Sigmoid colon (tissue), 7 donors: ENCODE results near the gene SMYD2. TPM values are rescaled to one million over a fixed set of nuclear protein-coding genes. Genes with fewer than 3 reads are reported as not detected.
A peak's percentile ranks its signal among the peaks of the same experiment; 100 is the strongest.

Experiments
- DNase-seq: peaks from one replicate; pipeline ENCODE4 v3.0.0-alpha.2; 2019
- H3K27ac ChIP-seq, 4 donors: fragments of 200-600 bp; sonication (generic); one replicate each; pipeline ENCODE4 v1.5.1; 2016 to 2019; ENCODE audit warnings: mild to moderate bottlenecking in 1 of 4
- H3K27me3 ChIP-seq, 3 donors: fragments of 200-600 bp; sonication (generic); one replicate each; pipeline ENCODE4 v1.5.1; 2019; ENCODE audit warnings: mild to moderate bottlenecking in 1 of 3
- H3K36me3 ChIP-seq, 4 donors: fragments of 200-600 bp; sonication (generic); one replicate each; pipeline ENCODE4 v1.5.1; 2016 to 2019
- H3K4me1 ChIP-seq, 4 donors: fragments of 200-600 bp; sonication (generic); one replicate each; pipeline ENCODE4 v1.5.1; 2017 to 2019
- H3K4me3 ChIP-seq, 4 donors: fragments of 200-600 bp; sonication (generic); one replicate each; pipeline ENCODE4 v1.5.1; 2017 to 2019; ENCODE audit warnings: mild to moderate bottlenecking in 2 of 4, moderate library complexity in 1 of 4
- H3K9me3 ChIP-seq, 4 donors: fragments of 200-600 bp in 3 of 4; sonication (generic) in 3 of 4; one replicate each; pipeline versions ENCODE4 v1.5.1 to v1.6.1; 2013 to 2019
- CTCF ChIP-seq, 4 experiments: fragments of 450-650 bp in 3 of 4; fragments of 200-600 bp in 1 of 4; IDR thresholded peaks; one replicate each; pipeline ENCODE4 v1.5.1; 2016 to 2019; ENCODE audit warnings: antibody characterized with exemption in 4 of 4, mild to moderate bottlenecking in 3 of 4, moderate library complexity in 2 of 4
- EP300 ChIP-seq, 4 donors: sonication (generic); formaldehyde crosslinking; IDR thresholded peaks; one replicate each; pipeline ENCODE4 v1.6.1; 2017; ENCODE audit warnings: antibody characterized with exemption in 4 of 4
- POLR2A ChIP-seq, 2 donors: fragments of 450-650 bp; IDR thresholded peaks; one replicate each; pipeline ENCODE4 v1.6.1; 2016; ENCODE audit warnings: antibody characterized with exemption in 2 of 2, mild to moderate bottlenecking in 2 of 2, moderate library complexity in 2 of 2
- POLR2AphosphoS5 ChIP-seq, 4 donors: sonication (generic); formaldehyde crosslinking; IDR thresholded peaks; one replicate each; pipeline ENCODE4 v1.6.1; 2017; ENCODE audit warnings: antibody characterized with exemption in 4 of 4
- WGBS, 2 donors: extraction: QIAGEN DNeasy Blood & Tissue Kit; methylation state at CpG; one replicate each; pipeline ENCODE4 v1.1.7; 2013; 5-methylcytosine and 5-hydroxymethylcytosine counted together
- intact Hi-C: fragments of 100-400 bp; cut with DNase I; formaldehyde crosslinking; loops from one replicate; pipeline ENCODE4 v1.15.1; 2023
- polyA plus RNA-seq, 3 donors: library from polyadenylated mRNA; stranded (reverse); fragments of 200-250 nt; gene quantifications; one replicate each; pipeline ENCODE4 v1.2.3, GENCODE V29; 2013
- total RNA-seq, 4 donors: library from RNA; depleted of rRNA; stranded (reverse); fragments of >200 nt; gene quantifications; one replicate each; pipeline ENCODE4 v1.1.0, GENCODE V29; 2016
- donor health status: healthy with polysubstance abuse.
- donor health status: Bipolar disorder and iron deficiency.
- donor health status: healthy.

The SMYD2 gene
- total and polyA plus RNA-seq, 7 donors: 12.5 to 23.4 (median 16.7) TPM

- H3K4me1 ChIP-seq: no peaks in the 10 kb centered on the region
- H3K36me3 ChIP-seq: peaks cover 0 to 11% (median 0%) of the 10 kb centered on the region in 4 donors
- no peaks in the 10 kb centered on the region for H3K9me3 ChIP-seq
- H3K27me3 ChIP-seq: no peaks in the 10 kb centered on the region
- no peak overlapping the region for H3K4me3 ChIP-seq
- no peak for DNase-seq
- WGBS, 2 donors: 88 to 91% methylated on average over 4 of the region's 4 CpGs
- H3K27ac ChIP-seq: no peak overlapping the region
- intact Hi-C loops: no loop called here
- TF ChIP-seq CTCF (IDR thresholded peaks at IDR 0.05) (no peak), POLR2A (IDR thresholded peaks at IDR 0.05) (no peak)
These were observed 36.3 kb downstream of the SMYD2 start for GRCh38 chr1:214317300-214317699.

DNA sequence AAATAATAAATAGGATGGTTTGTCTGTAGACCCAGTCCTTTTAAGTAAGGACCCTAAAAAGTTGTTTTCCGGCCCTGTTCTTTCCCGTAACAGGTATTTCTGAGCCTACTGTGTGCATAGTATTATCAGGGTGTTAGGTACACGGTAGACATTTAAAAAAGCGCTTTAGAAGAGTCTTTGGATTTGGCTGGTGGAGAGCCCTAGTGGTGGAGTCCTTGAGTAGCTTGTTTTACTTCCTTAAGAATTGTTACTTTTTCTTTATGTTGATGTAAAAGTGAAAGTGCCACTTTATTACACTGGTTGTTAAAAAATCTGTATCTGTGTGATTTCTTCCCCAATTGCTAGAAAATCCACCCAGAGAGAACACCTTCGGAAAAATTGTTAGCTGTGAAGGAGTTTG, 36.8 kb downstream of the SMYD2 start:
- H3K36me3 ChIP-seq: peaks cover 0 to 11% (median 0%) of the 10 kb centered on the region in 4 donors
- intact Hi-C loops: no loop called here
- WGBS, 2 donors: 91 to 93% methylated on average over 5 of the region's 5 CpGs

GRCh38 chr1:214318356-214318755, 37.4 kb downstream of the SMYD2 start:
- H3K27me3 ChIP-seq: no peaks in the 10 kb centered on the region
- no peak overlapping the region for H3K27ac ChIP-seq
- TF ChIP-seq CTCF (IDR thresholded peaks at IDR 0.05): no peak
- TF ChIP-seq POLR2A (IDR thresholded peaks at IDR 0.05): no peak
- no peak for TF ChIP-seq EP300 (IDR thresholded peaks at IDR 0.05)
- TF ChIP-seq POLR2AphosphoS5 (IDR thresholded peaks at IDR 0.05): no peak
- no peak for DNase-seq
- intact Hi-C loops: no loop called here
- no peaks in the 10 kb centered on the region for H3K4me1 ChIP-seq
- no peak overlapping the region for H3K4me3 ChIP-seq
- no peaks in the 10 kb centered on the region for H3K9me3 ChIP-seq
- 61 to 70% methylated on average over 6 of the region's 6 CpGs for WGBS, 2 donors
- H3K36me3 ChIP-seq: peaks cover 0 to 11% (median 0%) of the 10 kb centered on the region in 4 donors

More for the DNA sequence above, 36.8 kb downstream of the SMYD2 start:
- Histone ChIP-seq H3K27me3 (no peaks in the 10 kb centered on the region), H3K27ac (no peak overlapping the region), H3K4me1 (no peaks in the 10 kb centered on the region), H3K9me3 (no peaks in the 10 kb centered on the region), H3K4me3 (no peak overlapping the region)
- DNase-seq: no peak
- TF ChIP-seq EP300 (IDR thresholded peaks at IDR 0.05) (no peak), POLR2A (IDR thresholded peaks at IDR 0.05) (no peak), CTCF (IDR thresholded peaks at IDR 0.05) (no peak), POLR2AphosphoS5 (IDR thresholded peaks at IDR 0.05) (no peak)

DNA sequence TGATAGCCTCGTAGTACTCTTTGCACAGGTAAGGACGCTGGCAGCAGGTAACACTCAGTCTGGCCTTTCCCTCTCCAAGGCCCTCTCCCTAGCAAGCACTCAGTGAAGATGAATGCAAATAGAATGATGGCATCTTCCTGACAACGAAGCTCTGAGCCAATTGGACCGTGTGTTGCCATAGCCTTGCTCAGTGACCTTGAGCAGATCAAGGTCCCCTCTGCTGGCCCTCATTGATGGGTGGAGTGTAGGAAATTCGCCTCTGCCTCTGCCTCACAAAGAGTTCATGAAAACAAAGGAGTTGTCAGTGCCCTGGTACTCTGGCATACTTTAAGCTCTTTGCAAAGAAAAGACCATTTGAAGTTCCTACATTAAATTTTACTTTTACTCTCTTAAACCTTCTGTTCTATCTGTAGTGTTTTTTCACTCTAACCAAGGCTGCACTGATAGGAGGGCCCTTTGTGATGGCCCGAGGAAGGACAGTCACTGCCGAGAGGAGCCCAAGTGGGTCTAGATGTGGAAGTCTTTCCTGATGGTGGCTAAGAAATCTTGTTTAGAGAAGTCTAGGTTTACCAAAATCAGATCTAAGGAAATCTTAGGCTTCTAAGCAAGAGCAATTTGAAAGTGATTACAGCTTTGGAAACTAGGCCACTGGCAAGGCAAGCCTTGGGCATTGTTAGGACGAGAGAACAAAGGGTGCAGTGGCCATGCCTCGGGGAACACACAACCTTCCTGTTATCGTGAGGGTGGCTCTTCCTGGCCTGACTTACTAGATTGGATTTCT, 38.2 kb downstream of the SMYD2 start:
- Histone ChIP-seq H3K9me3 (no peaks in the 10 kb centered on the region), H3K4me3 (no peak overlapping the region), H3K27ac (no peak overlapping the region), H3K36me3 (peaks cover 0 to 11% (median 0%) of the 10 kb centered on the region in 4 donors), H3K27me3 (no peaks in the 10 kb centered on the region), H3K4me1 (no peaks in the 10 kb centered on the region)
- intact Hi-C loops: no loop called here
- WGBS, 2 donors: 81 to 92% methylated on average over 10 of the region's 10 CpGs
- no peak for DNase-seq
- TF ChIP-seq POLR2A (IDR thresholded peaks at IDR 0.05) (no peak), EP300 (IDR thresholded peaks at IDR 0.05) (no peak)

DNA sequence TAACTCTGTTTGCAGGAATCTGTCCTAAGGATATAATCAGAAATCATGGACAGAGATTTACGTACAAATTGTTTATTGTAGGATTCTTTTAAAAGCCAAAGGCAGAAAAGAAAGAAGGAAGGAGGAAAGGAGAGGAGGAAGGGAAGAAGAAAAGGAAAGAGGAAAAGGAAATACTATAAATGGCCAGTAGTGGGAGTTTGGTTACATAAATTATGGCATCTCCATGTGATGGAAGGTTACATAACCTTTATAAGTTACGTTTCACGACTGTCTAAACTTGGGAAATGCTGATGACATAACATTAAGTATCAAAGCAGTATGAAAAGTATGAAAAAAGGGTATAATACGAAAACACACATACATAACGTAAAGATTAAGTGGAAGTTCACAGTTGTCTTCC, 39.0 kb downstream of the SMYD2 start:
- intact Hi-C loops: no loop called here
- Histone ChIP-seq H3K9me3 (no peaks in the 10 kb centered on the region), H3K27ac (no peak overlapping the region), H3K4me3 (no peak overlapping the region), H3K4me1 (no peaks in the 10 kb centered on the region), H3K36me3 (peaks cover 0 to 15% (median 0%) of the 10 kb centered on the region in 4 donors), H3K27me3 (no peaks in the 10 kb centered on the region)
- 93 to 95% methylated on average over 5 of the region's 5 CpGs for WGBS, 2 donors
- DNase-seq: no peak
- peak in 1 of 4 experiments; percentile 19 for TF ChIP-seq CTCF (IDR thresholded peaks at IDR 0.05)
- no peak for TF ChIP-seq POLR2A (IDR thresholded peaks at IDR 0.05)
